ENCODE measurements around the gene C15orf39.

Gene C15orf39

GRCh38 chr15:75194397-75194796 lies 7.3 kb upstream of the C15orf39 start:
- Histone ChIP-seq H2AFZ (ENCODE audit: low read depth, low read length) (no peak overlapping the region), H3K27me3 (ENCODE audit: insufficient read depth, low read length, poor library complexity) (no peaks in the 10 kb centered on the region), H3K79me2 (ENCODE audit: insufficient read depth, low read length) (no peaks in the 10 kb centered on the region), H3K4me1 (ENCODE audit: insufficient read depth, low read length) (peaks cover 16% of the 10 kb centered on the region), H3K36me3 (ENCODE audit: insufficient read depth, low read length) (no peaks in the 10 kb centered on the region), H3K4me2 (ENCODE audit: insufficient read depth, low read length) (no peak overlapping the region), H3K27ac (ENCODE audit: low read length) (no peak overlapping the region), H3K9ac (ENCODE audit: low read depth, low read length) (no peak overlapping the region), H4K20me1 (ENCODE audit: insufficient read depth, low read length) (no peaks in the 10 kb centered on the region), H3K4me3 (ENCODE audit: low read depth in 1 of 2, low read length in 2 of 2) (no peak overlapping the region), H3K9me3 (ENCODE audit: insufficient read depth, low read length, severe bottlenecking) (peaks cover 6% of the 10 kb centered on the region)
- DNase-seq (no peak), ATAC-seq (ENCODE audit: insufficient read depth, low read depth) (no peak)
- no peak for TF ChIP-seq EZH2 (IDR thresholded peaks at IDR 0.05; ENCODE audit: borderline replicate concordance, low read depth, low read length, severe bottlenecking)

GRCh38 chr15:75195122-75195765 lies 6.4 kb upstream of the C15orf39 start:
- Histone ChIP-seq H2AFZ (ENCODE audit: low read depth, low read length) (no peak overlapping the region), H3K4me1 (ENCODE audit: insufficient read depth, low read length) (peaks cover 23% of the 10 kb centered on the region), H3K27ac (ENCODE audit: low read length) (no peak overlapping the region), H3K9me3 (ENCODE audit: insufficient read depth, low read length, severe bottlenecking) (peaks cover 6% of the 10 kb centered on the region), H4K20me1 (ENCODE audit: insufficient read depth, low read length) (no peaks in the 10 kb centered on the region), H3K9ac (ENCODE audit: low read depth, low read length) (no peak overlapping the region), H3K79me2 (ENCODE audit: insufficient read depth, low read length) (no peaks in the 10 kb centered on the region), H3K4me2 (ENCODE audit: insufficient read depth, low read length) (no peak overlapping the region), H3K36me3 (ENCODE audit: insufficient read depth, low read length) (no peaks in the 10 kb centered on the region), H3K4me3 (ENCODE audit: low read depth in 1 of 2, low read length in 2 of 2) (no peak overlapping the region), H3K27me3 (ENCODE audit: insufficient read depth, low read length, poor library complexity) (no peaks in the 10 kb centered on the region)
- TF ChIP-seq CTCF (IDR thresholded peaks at IDR 0.05; ENCODE audit: borderline replicate concordance, extremely low read depth, low read length, poor library complexity, severe bottlenecking) (no peak), EZH2 (IDR thresholded peaks at IDR 0.05; ENCODE audit: borderline replicate concordance, low read depth, low read length, severe bottlenecking) (no peak)
- ATAC-seq (ENCODE audit: insufficient read depth, low read depth): no peak
- no peak for DNase-seq

GRCh38 chr15:75195766-75196241 lies 5.9 kb upstream of the C15orf39 start:
- ATAC-seq (ENCODE audit: insufficient read depth, low read depth) (no peak), DNase-seq (no peak)
- Histone ChIP-seq H3K27me3 (ENCODE audit: insufficient read depth, low read length, poor library complexity) (no peaks in the 10 kb centered on the region), H3K9ac (ENCODE audit: low read depth, low read length) (no peak overlapping the region), H3K4me3 (ENCODE audit: low read depth in 1 of 2, low read length in 2 of 2) (no peak overlapping the region), H3K4me1 (ENCODE audit: insufficient read depth, low read length) (peaks cover 29% of the 10 kb centered on the region), H2AFZ (ENCODE audit: low read depth, low read length) (no peak overlapping the region), H3K79me2 (ENCODE audit: insufficient read depth, low read length) (no peaks in the 10 kb centered on the region), H3K9me3 (ENCODE audit: insufficient read depth, low read length, severe bottlenecking) (peaks cover 2% of the 10 kb centered on the region), H3K27ac (ENCODE audit: low read length) (no peak overlapping the region), H3K4me2 (ENCODE audit: insufficient read depth, low read length) (no peak overlapping the region), H3K36me3 (ENCODE audit: insufficient read depth, low read length) (no peaks in the 10 kb centered on the region), H4K20me1 (ENCODE audit: insufficient read depth, low read length) (no peaks in the 10 kb centered on the region)
- no peak for TF ChIP-seq EZH2 (IDR thresholded peaks at IDR 0.05; ENCODE audit: borderline replicate concordance, low read depth, low read length, severe bottlenecking)

- H3K4me3 ChIP-seq (ENCODE audit: low read depth in 1 of 2, low read length in 2 of 2): no peak overlapping the region
- no peak for DNase-seq
- H3K36me3 ChIP-seq (ENCODE audit: insufficient read depth, low read length): no peaks in the 10 kb centered on the region; the same call in 1 of the 2 replicates
- peaks cover 6% of the 10 kb centered on the region for H3K79me2 ChIP-seq (ENCODE audit: insufficient read depth, low read length)
- H3K27me3 ChIP-seq (ENCODE audit: insufficient read depth, low read length, poor library complexity): no peaks in the 10 kb centered on the region
- no peaks in the 10 kb centered on the region for H3K9me3 ChIP-seq (ENCODE audit: insufficient read depth, low read length, severe bottlenecking)
- no peak overlapping the region for H3K27ac ChIP-seq (ENCODE audit: low read length)
- H4K20me1 ChIP-seq (ENCODE audit: insufficient read depth, low read length): 0 out of 2 replicates have a peak, but pooled peaks cover 2% of the 10 kb centered on the region
- ATAC-seq (ENCODE audit: insufficient read depth, low read depth): no peak
- H3K4me1 ChIP-seq (ENCODE audit: insufficient read depth, low read length): peaks cover 36% of the 10 kb centered on the region
- no peak overlapping the region for H2AFZ ChIP-seq (ENCODE audit: low read depth, low read length)
- TF ChIP-seq CTCF (IDR thresholded peaks at IDR 0.05; ENCODE audit: borderline replicate concordance, extremely low read depth, low read length, poor library complexity, severe bottlenecking) (no peak), EZH2 (IDR thresholded peaks at IDR 0.05; ENCODE audit: borderline replicate concordance, low read depth, low read length, severe bottlenecking) (no peak)
- no peak overlapping the region for H3K4me2 ChIP-seq (ENCODE audit: insufficient read depth, low read length)
- no peak overlapping the region for H3K9ac ChIP-seq (ENCODE audit: low read depth, low read length)
Measured at GRCh38 chr15:75197062-75197630, 4.5 kb upstream of the C15orf39 start.

Measured in DND-41 (cell line).